ENCODE measurements around the gene PPP1R26.
A peak's percentile ranks its signal among the peaks of the same experiment; 100 is the strongest.
"Not testable (repeated sequence)": the region's sequence is repeated elsewhere in the genome, so short reads cannot be mapped to it uniquely, and the experiment has no call there.

Gene PPP1R26

GRCh38 chr9:135521608-135522095 is 42.1 kb downstream of the PPP1R26 start:
- DNase-seq (ENCODE audit: low spot score) = no peak

GRCh38 chr9:135522137-135522877 is 42.7 kb downstream of the PPP1R26 start:
- DNase-seq (ENCODE audit: low spot score) = no peak

DNA sequence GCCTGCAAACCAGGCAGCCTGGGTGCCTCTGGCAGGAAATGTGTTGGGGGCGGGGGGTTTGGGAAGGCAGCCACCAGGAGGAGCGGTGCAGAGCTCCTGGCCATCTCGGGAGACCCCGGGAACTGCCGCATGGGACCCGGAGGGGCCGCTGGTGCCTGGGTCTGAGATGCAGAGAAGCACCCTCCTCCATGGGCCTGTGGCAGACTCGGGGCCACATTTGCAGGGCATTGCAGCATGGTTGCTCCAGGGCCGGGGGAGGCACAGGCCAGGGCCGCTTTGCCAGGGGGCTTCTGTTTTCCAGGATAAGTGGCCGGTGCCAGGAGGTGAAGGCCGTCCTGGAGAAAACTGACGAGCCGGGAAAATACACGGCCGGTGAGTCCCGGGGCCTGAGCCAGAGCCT is 43.3 kb downstream of the PPP1R26 start:
- DNase-seq (ENCODE audit: low spot score) = no peak

DNA sequence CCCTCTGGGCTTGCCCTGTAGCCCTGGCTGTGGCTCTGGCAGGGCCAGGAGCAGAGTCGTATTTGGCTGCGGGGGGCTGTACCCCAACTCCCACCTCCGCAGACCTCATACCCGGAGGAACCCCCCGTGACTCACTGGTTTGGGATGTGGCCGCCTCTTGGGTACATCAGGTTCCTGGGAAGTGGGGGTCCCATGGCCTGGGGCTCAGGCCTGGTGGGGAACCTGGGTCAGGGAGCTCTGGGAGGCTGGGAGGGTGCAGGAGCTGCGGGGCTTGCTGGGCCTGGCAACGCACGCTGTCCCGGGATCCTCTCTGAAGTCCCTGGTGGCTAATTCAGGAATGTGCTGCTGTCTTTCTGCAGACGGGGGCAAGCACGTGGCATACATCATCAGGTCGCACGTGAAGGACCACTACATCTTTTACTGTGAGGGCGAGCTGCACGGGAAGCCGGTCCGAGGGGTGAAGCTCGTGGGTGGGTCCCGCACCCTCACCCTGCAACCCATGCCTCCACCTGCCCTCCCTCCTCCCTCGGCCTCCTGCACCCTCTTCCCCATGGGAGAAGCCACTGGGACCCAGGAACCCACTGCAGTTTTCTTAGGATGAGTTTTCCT is 44.0 kb downstream of the PPP1R26 start:
- no peak for DNase-seq (ENCODE audit: low spot score)

- no peak for DNase-seq (ENCODE audit: low spot score)
Observed at GRCh38 chr9:135524130-135524861, 44.7 kb downstream of the PPP1R26 start.

- no peak for DNase-seq (ENCODE audit: low spot score)
Observed at GRCh38 chr9:135525241-135526088, 45.9 kb downstream of the PPP1R26 start.

GRCh38 chr9:135526089-135526729 is 46.6 kb downstream of the PPP1R26 start:
- DNase-seq (ENCODE audit: low spot score) = no peak

DNA sequence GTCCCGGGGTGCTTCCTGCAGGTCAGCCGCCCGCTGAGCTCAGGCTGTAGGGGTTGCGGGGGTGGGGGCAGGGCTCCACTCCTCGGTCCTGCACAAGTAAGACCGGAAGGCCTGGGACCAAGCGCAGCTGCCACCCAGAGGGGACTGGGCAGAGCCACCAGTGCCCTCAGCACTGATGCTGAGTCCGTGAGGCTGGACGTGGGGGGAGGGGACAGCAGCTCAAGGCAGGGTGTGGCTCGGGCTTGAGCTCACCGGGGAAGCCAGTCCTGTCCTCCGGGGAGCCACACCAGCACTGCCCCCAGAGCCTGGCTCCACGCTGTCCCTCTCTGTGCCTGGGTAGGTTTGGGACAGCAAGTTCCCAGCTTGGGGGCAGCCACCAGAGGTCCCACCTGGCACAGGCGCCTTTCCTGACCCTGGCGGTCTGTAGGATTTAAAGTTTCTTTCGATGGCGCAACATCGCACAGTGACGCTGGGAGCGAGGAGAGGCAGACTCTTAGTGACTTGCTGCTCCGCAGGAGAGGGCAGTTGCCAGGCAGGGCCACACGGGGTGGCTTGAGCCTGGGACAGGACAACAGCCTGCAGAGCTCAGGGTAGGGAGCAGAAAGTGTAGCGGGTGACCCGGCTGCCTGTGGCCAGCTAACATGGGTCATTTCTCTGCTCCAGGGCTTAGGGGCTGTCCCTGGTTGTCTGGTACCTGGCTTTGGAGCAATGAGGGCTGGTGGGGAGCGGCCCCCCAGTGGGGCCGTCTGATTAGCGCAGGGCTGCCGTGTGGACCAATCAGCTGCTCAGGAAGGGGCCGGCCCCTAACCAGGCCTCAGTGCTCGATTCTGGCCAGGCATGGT is 47.4 kb downstream of the PPP1R26 start:
- no peak for DNase-seq (ENCODE audit: low spot score)

GRCh38 chr9:135528842-135529435 is 49.4 kb downstream of the PPP1R26 start:
- not testable (repeated sequence) for DNase-seq (ENCODE audit: low spot score)

DNA sequence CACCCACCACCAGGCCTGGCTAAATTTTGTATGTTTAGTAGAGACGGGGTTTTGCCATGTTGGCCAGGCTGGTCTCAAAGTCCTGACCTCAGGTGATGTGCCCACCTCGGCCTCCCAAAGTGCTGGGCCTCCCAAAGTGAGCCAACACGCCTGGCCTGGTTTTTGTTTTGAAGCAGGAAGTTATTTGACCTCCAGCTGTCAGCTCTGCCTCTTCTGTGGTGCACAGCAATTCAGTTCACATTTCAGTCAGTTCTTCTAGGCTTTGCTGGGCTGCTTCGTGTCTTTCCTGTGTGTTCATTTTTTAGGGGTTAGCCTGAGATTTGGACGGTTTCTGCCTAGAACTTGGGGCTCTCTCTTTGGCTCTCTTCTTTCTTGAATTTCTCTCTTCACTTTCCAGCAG is 50.6 kb downstream of the PPP1R26 start:
- no peak for DNase-seq (ENCODE audit: low spot score)

GRCh38 chr9:135531096-135531495 is 51.5 kb downstream of the PPP1R26 start:
- DNase-seq (ENCODE audit: low spot score) = no peak

DNA sequence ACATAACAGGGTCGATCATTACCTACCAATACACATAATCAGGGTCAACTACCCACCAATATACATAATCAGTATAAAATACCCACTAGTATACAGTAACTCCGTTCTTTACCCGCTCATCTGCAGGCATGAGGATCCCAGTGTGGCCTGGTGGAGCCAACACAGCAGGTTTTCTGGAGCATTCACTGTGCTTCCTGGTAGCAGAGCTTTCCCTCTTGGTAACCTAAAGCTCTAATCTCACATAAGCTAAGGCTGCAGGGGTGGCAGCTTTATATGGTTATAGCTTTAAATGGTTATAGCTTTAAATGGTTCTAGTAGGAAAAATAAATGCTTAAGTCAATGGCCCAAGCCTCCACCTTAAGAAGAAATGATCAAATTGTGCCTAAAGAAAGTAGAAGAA is 53.5 kb downstream of the PPP1R26 start:
- DNase-seq (ENCODE audit: low spot score) = no peak

DNA sequence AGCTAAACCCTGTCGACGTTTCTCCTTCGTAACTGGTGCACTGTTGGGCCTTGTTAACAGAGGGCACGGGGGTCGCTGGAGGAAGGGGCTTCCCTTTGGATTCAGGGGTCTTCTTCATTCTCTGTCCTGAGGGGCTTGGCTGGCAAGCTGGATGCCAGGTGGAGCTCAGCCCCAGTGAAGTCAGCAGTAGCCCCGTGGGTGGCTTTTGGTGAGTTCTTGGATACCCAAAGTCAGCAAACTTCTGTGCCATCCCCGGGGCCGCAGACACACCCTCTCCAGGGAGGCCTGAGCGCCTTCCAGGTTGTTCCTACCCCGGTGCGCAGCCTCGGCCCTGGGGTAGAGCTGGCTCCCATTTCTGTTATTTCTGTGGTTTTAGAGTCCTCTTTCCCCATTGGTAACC is 54.1 kb downstream of the PPP1R26 start:
- DNase-seq (ENCODE audit: low spot score) = no peak

- DNase-seq (ENCODE audit: low spot score) = not testable (repeated sequence)
Observed at GRCh38 chr9:135534192-135534711, 54.7 kb downstream of the PPP1R26 start.

DNA sequence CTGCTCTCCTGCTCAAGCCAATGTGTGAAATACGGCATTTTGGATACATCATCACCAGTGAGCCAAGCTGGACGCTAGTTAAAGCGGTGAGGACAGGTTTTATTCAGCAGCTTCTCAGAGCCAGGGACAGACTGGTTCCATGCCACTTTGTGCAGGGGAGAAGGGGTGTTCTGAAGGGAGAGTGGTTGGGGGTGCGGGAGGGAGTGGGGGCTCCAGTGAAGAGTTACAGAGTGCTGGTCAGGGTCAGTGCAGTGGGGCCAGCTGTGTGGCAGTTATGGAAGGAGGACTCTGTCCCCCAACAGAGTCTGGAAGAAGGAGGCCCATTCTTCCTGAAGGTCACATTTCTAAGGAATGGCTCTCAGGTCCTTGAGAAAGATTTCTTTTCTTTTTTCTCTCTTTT is 55.2 kb downstream of the PPP1R26 start:
- DNase-seq (ENCODE audit: low spot score) = not testable (repeated sequence)

DNA sequence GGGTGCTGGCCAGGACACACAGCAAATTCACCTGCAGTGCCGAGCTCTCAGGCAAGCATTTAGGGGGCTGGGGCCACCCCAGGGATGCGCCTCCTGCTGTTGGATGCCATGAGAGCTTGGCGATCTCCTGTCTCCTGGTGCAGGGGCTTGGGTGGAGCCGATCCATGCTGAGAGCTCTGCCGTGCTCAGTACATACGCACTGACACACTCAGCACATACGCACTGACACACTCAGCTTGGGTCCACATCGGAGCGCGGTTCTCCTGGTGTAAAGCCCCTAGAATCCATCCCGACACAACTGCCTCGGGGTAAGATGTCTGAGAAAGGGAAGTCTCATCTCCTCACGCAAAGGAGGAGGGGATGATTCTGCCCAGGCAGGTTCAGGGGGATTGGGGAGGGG is 56.0 kb downstream of the PPP1R26 start:
- DNase-seq (ENCODE audit: low spot score) = not testable (repeated sequence)

DNA sequence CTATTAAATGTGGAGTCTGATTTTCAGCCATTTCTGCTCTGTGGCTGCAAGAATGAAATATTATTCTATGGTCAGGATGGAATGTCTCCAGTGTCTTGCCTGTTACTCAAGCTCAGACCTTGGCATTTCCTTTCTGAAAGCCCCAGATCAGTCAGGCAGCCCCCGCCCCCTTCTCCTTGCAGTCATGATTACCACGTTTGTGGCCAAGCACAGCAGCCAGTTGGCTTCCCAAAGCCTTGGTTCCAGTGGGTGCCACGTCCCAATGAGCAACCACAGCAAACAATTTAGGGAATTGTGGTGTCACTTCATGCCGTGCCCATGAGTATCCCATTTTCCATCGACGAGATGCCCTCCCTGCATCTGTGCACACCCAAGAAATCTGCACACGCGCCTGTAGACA is 56.6 kb downstream of the PPP1R26 start:
- DNase-seq (ENCODE audit: low spot score) = peak; percentile 21
